CD4-positive, alpha-beta memory T cell (primary cell): ENCODE measurements around the gene RIMKLA. TPM values are rescaled to one million over a fixed set of nuclear protein-coding genes. Genes with fewer than 3 reads are reported as not detected.

Experiments
- CTCF ChIA-PET: fragments of 350-600 bp; sonication (Branson Sonifier 250); formaldehyde crosslinking; loops from one replicate; lab custom pipeline; 2021; ENCODE audit warnings: inconsistent platforms; ENCODE audit not compliant: partially characterized antibody; lab: Charles Lee
- POLR2A ChIA-PET: fragments of 350-600 bp; sonication (Branson Sonifier 250); formaldehyde crosslinking; loops from one replicate; lab custom pipeline; 2021; ENCODE audit not compliant: partially characterized antibody; lab: Charles Lee
- DNase-seq, 5 donors: peaks; one replicate each; pipeline versions ENCODE4 v3.0.0 to v3.0.0-alpha.2; 2020 to 2022; ENCODE audit warnings: mixed read lengths in 1 of 5
- H3K27ac ChIP-seq: one replicate; pipeline ENCODE4 v1.7.0; 2013; ENCODE audit warnings: low read depth, low read length
- H3K27me3 ChIP-seq: 2 replicates; pipeline ENCODE4 v1.7.0; 2013; ENCODE audit warnings: mild to moderate bottlenecking, low read length, moderate library complexity; ENCODE audit not compliant: insufficient read depth
- H3K36me3 ChIP-seq: 2 replicates; pipeline ENCODE4 v1.7.0; 2013; ENCODE audit warnings: mild to moderate bottlenecking, low read length, moderate library complexity; ENCODE audit not compliant: insufficient read depth
- H3K4me1 ChIP-seq: 2 replicates; pipeline ENCODE4 v1.7.0; 2013; ENCODE audit warnings: mild to moderate bottlenecking, low read length, moderate library complexity; ENCODE audit not compliant: insufficient read depth
- H3K4me3 ChIP-seq, 2 donors: one replicate each; pipeline ENCODE4 v1.7.0; 2013; ENCODE audit warnings: low read length in 2 of 2, mild to moderate bottlenecking in 1 of 2
- H3K9me3 ChIP-seq, 2 donors: one replicate each; pipeline ENCODE4 v1.7.0; 2013; ENCODE audit warnings: low read length in 2 of 2, control low read depth in 1 of 2; ENCODE audit not compliant: control insufficient read depth in 1 of 2
- H3K27ac Mint-ChIP-seq, 7 donors: one replicate each; pipeline ENCODE4 v1.8.0; 2020 to 2021; ENCODE audit warnings: mixed read lengths in 7 of 7, mild to moderate bottlenecking in 6 of 7, inconsistent platforms in 3 of 7, moderate library complexity in 3 of 7
- H3K27me3 Mint-ChIP-seq, 2 donors: one replicate each; pipeline ENCODE4 v1.8.0; 2020 to 2021; ENCODE audit warnings: mixed read lengths in 2 of 2
- H3K36me3 Mint-ChIP-seq, 2 donors: one replicate each; pipeline ENCODE4 v1.8.0; 2020 to 2021; ENCODE audit warnings: mixed read lengths in 2 of 2, inconsistent platforms in 1 of 2, mild to moderate bottlenecking in 1 of 2
- H3K4me1 Mint-ChIP-seq, 4 donors: one replicate each; pipeline ENCODE4 v1.8.0; 2020 to 2021; ENCODE audit warnings: mixed read lengths in 4 of 4, mild to moderate bottlenecking in 1 of 4
- H3K4me3 Mint-ChIP-seq, 8 donors: one replicate each; pipeline ENCODE4 v1.8.0; 2020 to 2021; ENCODE audit warnings: mixed read lengths in 8 of 8, mild to moderate bottlenecking in 7 of 8, moderate library complexity in 6 of 8, inconsistent platforms in 3 of 8
- H3K9me3 Mint-ChIP-seq, 8 donors: one replicate each; pipeline ENCODE4 v1.8.0; 2020 to 2021; ENCODE audit warnings: mixed read lengths in 8 of 8, mild to moderate bottlenecking in 5 of 8, inconsistent platforms in 3 of 8, moderate library complexity in 1 of 8
- intact Hi-C: fragments of 100-400 bp; cut with micrococcal nuclease; formaldehyde crosslinking; loops from one replicate; pipeline ENCODE4 v1.15.1; 2023
- polyA plus RNA-seq, 2 donors: library from polyadenylated mRNA; unstranded; fragments of 300-500 nt; fragmentation: Illumina TruSeq; gene quantifications; one replicate each; pipeline ENCODE4 v1.2.3, GENCODE V29; 2021
- total RNA-seq, 2 experiments: library from RNA; stranded (reverse); gene quantifications; one replicate each; pipeline ENCODE4 v1.2.3, GENCODE V29; 2021

Gene RIMKLA
- total RNA-seq (under 1 TPM; 0.03 to 0.06 TPM), polyA plus RNA-seq (under 1 TPM; 0.24 to 0.49 TPM)

- H3K4me1 Mint-ChIP-seq, result peaks cover 4 to 11% (median 7%) of the 10 kb centered on the region in 4 donors
- peak within 1 kb of the TSS in 2 of 7 donors; percentile 24 to 37 for H3K27ac Mint-ChIP-seq
- CTCF ChIA-PET, result no interaction called here
These were observed at the start of gene RIMKLA for GRCh38 chr1:42380586-42381279. RIMKLA (plus strand) TSS chr1:42380792; CDS start chr1:42380935, 143 bp downstream.

GRCh38 chr1:42332877-42333276 lies 47.7 kb upstream of the RIMKLA start:
- no peak overlapping the region for H3K4me3 ChIP-seq
- intact Hi-C loops, result loop anchor here (10.0 kb wide), 4 partner anchors 298 to 842 kb away; partner anchors contain the start of genes CFAP57, EBNA1BP2, HIVEP3 and PPIH
- no peaks in the 10 kb centered on the region for H3K36me3 ChIP-seq
- H3K27me3 ChIP-seq, result no peaks in the 10 kb centered on the region
- H3K4me1 ChIP-seq, result peaks cover 62% of the 10 kb centered on the region
- no peaks in the 10 kb centered on the region for H3K9me3 ChIP-seq
- peak overlapping the region in 5 of 7 donors; percentile 32 to 92 (median 89) for H3K27ac Mint-ChIP-seq
- peaks cover 0 to 13% of the 10 kb centered on the region in 2 donors for H3K36me3 Mint-ChIP-seq
- H3K4me1 Mint-ChIP-seq, result peaks cover 49 to 77% (median 62%) of the 10 kb centered on the region in 4 donors
- H3K27me3 Mint-ChIP-seq, result no peaks in the 10 kb centered on the region
- ChIA-PET POLR2A (interaction anchor here (1.2 to 1.8 kb wide), 2 partner anchors 10 to 13 kb away, joined by 3 to 8 read pairs; no protein-coding TSS in a partner anchor), CTCF (interaction anchor here (1.2 to 3.7 kb wide), 3 partner anchors 11 to 159 kb away, joined by 5 to 13 read pairs (median 6); no protein-coding TSS in a partner anchor)
- peak overlapping the region in 7 of 8 donors; percentile 33 to 97 (median 94) for H3K4me3 Mint-ChIP-seq
- no peak for DNase-seq
- no peak overlapping the region for H3K27ac ChIP-seq
- peaks cover 0 to 5% (median 0%) of the 10 kb centered on the region in 8 donors for H3K9me3 Mint-ChIP-seq

More at GRCh38 chr1:42380586-42381279, at the start of gene RIMKLA:
- Mint-ChIP-seq H3K4me3 (peak within 1 kb of the TSS; percentile 71 to 88 (median 84)), H3K36me3 (no peaks in the 10 kb centered on the region), H3K9me3 (no peaks in the 10 kb centered on the region), H3K27me3 (peaks cover 29 to 34% of the 10 kb centered on the region in 2 donors)
- H3K27me3 ChIP-seq, result peaks cover 10% of the 10 kb centered on the region
- DNase-seq, result peak in 4 of 5 donors; percentile 11 to 33 (median 25)
- no peaks in the 10 kb centered on the region for H3K9me3 ChIP-seq
- peak within 1 kb of the TSS in 1 of 2 donors; percentile 30 for H3K4me3 ChIP-seq
- H3K36me3 ChIP-seq, result no peaks in the 10 kb centered on the region
- no peak within 1 kb of the TSS for H3K27ac ChIP-seq
- POLR2A ChIA-PET, result no interaction called here
- peaks cover 4% of the 10 kb centered on the region for H3K4me1 ChIP-seq
- intact Hi-C loops, result no loop called here

GRCh38 chr1:42333662-42334239 lies 46.8 kb upstream of the RIMKLA start:
- Histone ChIP-seq H3K4me1 (peaks cover 53% of the 10 kb centered on the region), H3K36me3 (no peaks in the 10 kb centered on the region), H3K4me3 (peak overlapping the region; percentile 45 to 92), H3K27me3 (no peaks in the 10 kb centered on the region), H3K9me3 (no peaks in the 10 kb centered on the region), H3K27ac (peak overlapping the region; percentile 83)
- H3K27ac Mint-ChIP-seq, result peak overlapping the region; percentile 82 to 96 (median 92)
- peaks cover 43 to 68% (median 57%) of the 10 kb centered on the region in 4 donors for H3K4me1 Mint-ChIP-seq
- intact Hi-C loops, result loop anchor here (2.0 to 10.0 kb wide), 5 partner anchors 299 to 841 kb away; partner anchors contain the start of genes CFAP57, EBNA1BP2, ERMAP and HIVEP3
- peak in 1 of 5 donors; percentile 15 for DNase-seq
- POLR2A ChIA-PET, result interaction anchor here (0.6 to 2.0 kb wide), 11 partner anchors 8 to 433 kb away, joined by 3 to 32 read pairs (median 6); partner anchors contain the start of genes C1orf50, CCDC30, P3H1 and PPCS
- CTCF ChIA-PET, result interaction anchor here (0.8 to 3.7 kb wide), 7 partner anchors 9 to 160 kb away, joined by 3 to 13 read pairs (median 5); no protein-coding TSS in a partner anchor
- peak overlapping the region; percentile 93 to 97 (median 95) for H3K4me3 Mint-ChIP-seq
- H3K27me3 Mint-ChIP-seq, result no peaks in the 10 kb centered on the region
- H3K36me3 Mint-ChIP-seq, result peaks cover 0 to 13% of the 10 kb centered on the region in 2 donors
- H3K9me3 Mint-ChIP-seq, result peaks cover 0 to 5% (median 0%) of the 10 kb centered on the region in 8 donors

DNA sequence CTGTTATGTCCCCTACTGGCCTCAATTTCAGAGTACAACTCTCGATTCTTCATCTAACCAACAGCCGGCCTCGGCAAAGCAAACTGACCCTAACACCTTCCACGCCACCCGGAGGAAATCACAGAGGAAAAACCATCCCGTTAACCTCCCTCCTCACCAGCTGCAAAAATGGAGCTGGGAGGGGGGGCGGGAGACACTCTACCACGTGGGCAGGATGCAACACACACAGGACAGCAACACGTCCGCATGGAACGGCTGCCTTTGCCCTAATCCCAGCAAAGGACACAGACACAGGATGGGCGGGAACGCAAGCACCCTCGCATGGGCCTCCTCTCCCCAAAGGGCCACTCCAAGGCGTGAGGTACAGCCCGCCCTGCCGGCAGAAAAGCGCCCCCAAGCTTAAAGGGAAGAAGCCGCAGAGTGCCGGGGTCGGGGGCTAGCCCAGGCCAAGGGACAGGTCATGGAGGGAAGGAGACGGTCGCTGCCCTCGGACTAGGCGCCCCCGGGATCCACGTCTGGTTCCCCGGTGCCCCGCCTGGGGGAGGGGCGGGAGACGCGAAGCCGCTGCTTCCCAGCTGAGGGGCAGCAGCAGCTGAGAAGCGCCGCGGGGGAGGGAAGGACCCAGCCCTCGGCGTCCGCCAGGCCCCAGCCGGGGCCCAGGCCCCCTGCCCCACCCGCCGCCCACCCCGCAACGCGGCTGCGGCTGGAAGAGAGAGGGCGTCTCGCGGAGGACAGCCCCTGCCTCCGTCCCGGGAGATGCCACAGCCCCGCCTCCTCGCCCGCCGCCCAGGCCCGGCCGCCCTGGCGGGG lies 46.1 kb upstream of the RIMKLA start:
- H3K27ac Mint-ChIP-seq, result peak overlapping the region; percentile 82 to 96 (median 92)
- intact Hi-C loops, result loop anchor here (1.0 to 10.0 kb wide), 9 partner anchors 14 to 840 kb away; partner anchors contain the start of genes CFAP57, EBNA1BP2, ERMAP and HIVEP3
- peak overlapping the region; percentile 45 to 92 for H3K4me3 ChIP-seq

DNA sequence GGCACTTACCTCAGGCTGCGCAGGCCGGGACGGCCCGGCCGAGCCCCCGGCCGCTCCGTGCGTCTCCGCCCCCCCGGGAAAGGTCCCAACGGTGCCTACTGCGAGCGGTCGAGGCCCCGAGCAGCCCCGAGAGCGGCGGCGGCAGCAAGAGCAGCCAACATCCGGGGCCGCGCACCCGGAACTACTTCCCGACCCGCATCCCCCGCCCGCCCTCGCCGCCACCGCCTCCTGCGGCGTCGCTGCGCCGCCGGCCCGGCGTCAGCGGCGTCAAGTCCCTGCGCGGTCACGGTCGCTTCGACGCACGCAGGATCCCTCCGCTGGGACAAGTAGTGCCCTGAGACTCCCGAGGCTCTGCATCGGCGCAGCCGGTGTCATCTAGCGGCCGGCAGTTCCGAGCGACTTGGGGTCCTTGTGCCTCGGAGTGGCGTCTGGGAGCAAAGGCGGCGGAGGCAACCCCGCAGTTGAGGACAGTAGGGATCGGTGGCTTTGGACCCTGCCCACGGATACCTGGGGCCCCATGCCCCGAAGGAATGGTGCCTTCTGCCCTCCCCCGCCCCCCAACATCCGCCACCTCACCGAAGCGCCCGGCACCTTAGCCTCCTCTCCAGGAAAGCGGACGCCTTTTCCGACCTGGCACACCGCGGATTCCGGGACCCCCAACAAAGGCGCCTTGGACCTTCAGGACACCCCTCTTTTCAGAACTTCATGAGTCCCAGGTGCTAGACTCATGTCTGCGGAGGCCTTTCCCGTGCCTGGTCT lies 45.4 kb upstream of the RIMKLA start, which contains the start of gene FOXJ3:
Gene FOXJ3, minus strand, starts transcription at position 186 of the 759 bp plus-strand sequence. CDS start 24,142 bp downstream, outside the sequence.
- ChIA-PET CTCF (interaction anchor here (0.8 to 3.7 kb wide), 4 partner anchors 12 to 162 kb away, joined by 4 to 13 read pairs (median 9); no protein-coding TSS in a partner anchor), POLR2A (interaction anchor here (0.9 to 2.0 kb wide), 9 partner anchors 10 to 432 kb away, joined by 3 to 32 read pairs (median 6); partner anchors contain the start of genes C1orf50, CCDC30, P3H1 and PPCS)
- Histone ChIP-seq H3K27ac (peak within 1 kb of the TSS; percentile 83), H3K4me1 (peaks cover 41% of the 10 kb centered on the region), H3K9me3 (no peaks in the 10 kb centered on the region), H3K4me3 (peak within 1 kb of the TSS; percentile 62 to 92), H3K36me3 (no peaks in the 10 kb centered on the region), H3K27me3 (no peaks in the 10 kb centered on the region)
- DNase-seq, result peak; percentile 89 to 91 (median 90)
- Mint-ChIP-seq H3K36me3 (peaks cover 0 to 13% of the 10 kb centered on the region in 2 donors), H3K27ac (peak within 1 kb of the TSS; percentile 94 to 96 (median 95)), H3K9me3 (peaks cover 0 to 5% (median 0%) of the 10 kb centered on the region in 8 donors), H3K4me3 (peak within 1 kb of the TSS; percentile 93 to 97 (median 95)), H3K4me1 (peaks cover 33 to 54% (median 44%) of the 10 kb centered on the region in 4 donors), H3K27me3 (no peaks in the 10 kb centered on the region)
- intact Hi-C loops, result loop anchor here (1.0 to 10.0 kb wide), 9 partner anchors 15 to 840 kb away; partner anchors contain the start of genes CFAP57, EBNA1BP2, ERMAP and HIVEP3

More for the DNA sequence above, 46.1 kb upstream of the RIMKLA start:
- POLR2A ChIA-PET, result interaction anchor here (0.5 to 2.0 kb wide), 13 partner anchors 9 to 433 kb away, joined by 3 to 32 read pairs (median 5); partner anchors contain the start of genes C1orf50, CCDC30, P3H1 and PPCS
- peak in 2 of 5 donors; percentile 21 to 53 for DNase-seq
- H3K27me3 Mint-ChIP-seq, result no peaks in the 10 kb centered on the region
- peaks cover 47% of the 10 kb centered on the region for H3K4me1 ChIP-seq
- no peaks in the 10 kb centered on the region for H3K36me3 ChIP-seq
- H3K27ac ChIP-seq, result peak overlapping the region; percentile 83
- no peaks in the 10 kb centered on the region for H3K27me3 ChIP-seq
- H3K36me3 Mint-ChIP-seq, result peaks cover 0 to 13% of the 10 kb centered on the region in 2 donors
- peaks cover 0 to 5% (median 0%) of the 10 kb centered on the region in 8 donors for H3K9me3 Mint-ChIP-seq
- CTCF ChIA-PET, result interaction anchor here (0.8 to 3.7 kb wide), 7 partner anchors 9 to 161 kb away, joined by 3 to 13 read pairs (median 5); no protein-coding TSS in a partner anchor
- H3K4me1 Mint-ChIP-seq, result peaks cover 39 to 62% (median 51%) of the 10 kb centered on the region in 4 donors
- H3K9me3 ChIP-seq, result no peaks in the 10 kb centered on the region
- H3K4me3 Mint-ChIP-seq, result peak overlapping the region; percentile 93 to 97 (median 95)
